ENCODE data around the gene RUNX2.

RUNX2 gene

GRCh38 chr6:45591890-45592289, 263.8 kb downstream of the RUNX2 start:
- DNase-seq (ENCODE audit: extremely low read depth, low read depth), result no peak
- no peak for TF ChIP-seq CTCF (IDR thresholded peaks at IDR 0.05; ENCODE audit: low read depth, low read length)

GRCh38 chr6:45592991-45593390, 264.9 kb downstream of the RUNX2 start:
- TF ChIP-seq CTCF (IDR thresholded peaks at IDR 0.05; ENCODE audit: low read depth, low read length), result no peak
- DNase-seq (ENCODE audit: extremely low read depth, low read depth), result no peak

GRCh38 chr6:45595010-45595851, 267.1 kb downstream of the RUNX2 start:
- no peak for TF ChIP-seq CTCF (IDR thresholded peaks at IDR 0.05; ENCODE audit: low read depth, low read length)
- DNase-seq (ENCODE audit: extremely low read depth, low read depth), result no peak

- no peak for TF ChIP-seq CTCF (IDR thresholded peaks at IDR 0.05; ENCODE audit: low read depth, low read length)
- no peak for DNase-seq (ENCODE audit: extremely low read depth, low read depth)
Observed at GRCh38 chr6:45597424-45597823, 269.3 kb downstream of the RUNX2 start.

- TF ChIP-seq CTCF (IDR thresholded peaks at IDR 0.05; ENCODE audit: low read depth, low read length), result no peak
- no peak for DNase-seq (ENCODE audit: extremely low read depth, low read depth)
Observed at GRCh38 chr6:45599053-45599452, 270.9 kb downstream of the RUNX2 start.

GRCh38 chr6:45605971-45606370, 277.8 kb downstream of the RUNX2 start:
- no peak for TF ChIP-seq CTCF (IDR thresholded peaks at IDR 0.05; ENCODE audit: low read depth, low read length)
- no peak for DNase-seq (ENCODE audit: extremely low read depth, low read depth)

- TF ChIP-seq CTCF (IDR thresholded peaks at IDR 0.05; ENCODE audit: low read depth, low read length), result no peak
- DNase-seq (ENCODE audit: extremely low read depth, low read depth), result no peak
Observed at GRCh38 chr6:45606831-45607400, 278.8 kb downstream of the RUNX2 start.
